ENCODE results near the gene SNX6. TPM values are rescaled to one million over a fixed set of nuclear protein-coding genes. Genes with fewer than 3 reads are reported as not detected.

Gene SNX6
- total and polyA plus RNA-seq, 2 experiments from 2014 or later, result 59.9 to 207 TPM

DNA sequence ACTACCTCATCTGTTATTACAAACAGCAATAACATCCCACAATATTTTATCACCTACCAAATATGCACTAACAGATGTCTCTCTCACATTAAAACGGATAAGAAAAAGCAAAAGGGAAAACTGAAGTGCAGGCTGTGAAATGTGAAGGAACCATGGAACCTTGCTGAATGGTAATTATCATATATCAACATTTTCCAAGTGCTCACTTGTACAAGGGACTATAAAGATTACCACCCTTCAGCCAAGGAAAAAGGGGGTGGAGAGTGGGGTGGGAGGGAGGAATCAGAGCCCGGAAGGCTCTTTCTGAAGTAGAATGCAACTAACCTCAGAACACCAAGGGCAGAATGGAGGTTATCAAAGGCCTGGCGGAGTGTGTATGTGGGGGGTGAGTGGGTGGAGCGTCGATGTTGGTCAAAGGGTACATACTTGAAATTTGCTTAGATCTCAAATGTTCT is 1.2 kb downstream of the SNX6 start:
- TF ChIP-seq, protein P1, sequence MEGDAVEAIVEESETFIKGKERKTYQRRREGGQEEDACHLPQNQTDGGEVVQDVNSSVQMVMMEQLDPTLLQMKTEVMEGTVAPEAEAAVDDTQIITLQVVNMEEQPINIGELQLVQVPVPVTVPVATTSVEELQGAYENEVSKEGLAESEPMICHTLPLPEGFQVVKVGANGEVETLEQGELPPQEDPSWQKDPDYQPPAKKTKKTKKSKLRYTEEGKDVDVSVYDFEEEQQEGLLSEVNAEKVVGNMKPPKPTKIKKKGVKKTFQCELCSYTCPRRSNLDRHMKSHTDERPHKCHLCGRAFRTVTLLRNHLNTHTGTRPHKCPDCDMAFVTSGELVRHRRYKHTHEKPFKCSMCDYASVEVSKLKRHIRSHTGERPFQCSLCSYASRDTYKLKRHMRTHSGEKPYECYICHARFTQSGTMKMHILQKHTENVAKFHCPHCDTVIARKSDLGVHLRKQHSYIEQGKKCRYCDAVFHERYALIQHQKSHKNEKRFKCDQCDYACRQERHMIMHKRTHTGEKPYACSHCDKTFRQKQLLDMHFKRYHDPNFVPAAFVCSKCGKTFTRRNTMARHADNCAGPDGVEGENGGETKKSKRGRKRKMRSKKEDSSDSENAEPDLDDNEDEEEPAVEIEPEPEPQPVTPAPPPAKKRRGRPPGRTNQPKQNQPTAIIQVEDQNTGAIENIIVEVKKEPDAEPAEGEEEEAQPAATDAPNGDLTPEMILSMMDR (IDR thresholded peaks at IDR 0.05; ENCODE audit: poor library complexity), result no peak
- TF ChIP-seq EZH2phosphoT487 (IDR thresholded peaks at IDR 0.05; ENCODE audit: low read depth, severe bottlenecking, unreplicated experiment) (no peak), EZH2 (IDR thresholded peaks at IDR 0.05; ENCODE audit: borderline replicate concordance) (no peak)
- peak; percentile 56 for DNase-seq (ENCODE audit: low spot score)
- WGBS (ENCODE audit: low lambda C conversion rate, missing lambda C conversion rate), result 32% methylated on average over 5 of the region's 5 CpGs

DNA sequence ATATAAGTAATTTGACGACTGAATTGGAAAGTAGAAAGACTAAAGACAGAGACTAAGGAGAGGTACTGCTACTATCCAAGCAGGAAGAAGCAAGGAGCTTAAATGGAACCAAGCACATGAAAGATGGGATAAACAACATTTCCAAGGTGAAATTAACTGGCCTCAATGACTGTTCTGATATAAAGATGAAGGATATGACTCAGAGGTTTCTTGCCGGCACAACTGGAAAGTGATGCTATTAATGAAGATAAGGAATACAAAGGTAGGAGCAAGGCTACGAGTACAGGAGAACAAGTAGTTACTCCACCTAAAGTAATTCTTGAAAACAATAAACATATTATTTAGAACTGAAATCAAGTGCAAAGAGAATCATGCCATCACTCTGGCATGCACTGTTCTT is 6.4 kb downstream of the SNX6 start:
- no peak overlapping the region for H3K4me3 ChIP-seq
- no peak overlapping the region for H3K27ac ChIP-seq
- peaks cover 3% of the 10 kb centered on the region for H3K4me1 ChIP-seq (ENCODE audit: insufficient read depth)
- WGBS (ENCODE audit: low lambda C conversion rate, missing lambda C conversion rate), result 69% methylated on average over 3 of the region's 3 CpGs
- no peaks in the 10 kb centered on the region for H3K27me3 ChIP-seq
- H3K79me2 ChIP-seq, result peaks cover 86% of the 10 kb centered on the region
- H3K4me2 ChIP-seq, result no peak overlapping the region
- DNase-seq (ENCODE audit: low spot score), result no peak
- H3K9me3 ChIP-seq (ENCODE audit: low read depth), result no peaks in the 10 kb centered on the region
- H2AFZ ChIP-seq, result no peak overlapping the region
- no peaks in the 10 kb centered on the region for H3K9me2 ChIP-seq (replicated peaks; ENCODE audit: insufficient read depth)
- no peaks in the 10 kb centered on the region for H3K36me3 ChIP-seq (replicated peaks; ENCODE audit: insufficient read depth, low read depth)
- TF ChIP-seq, protein P1 (IDR thresholded peaks at IDR 0.05; ENCODE audit: poor library complexity), result no peak
- TF ChIP-seq EZH2phosphoT487 (IDR thresholded peaks at IDR 0.05; ENCODE audit: low read depth, severe bottlenecking, unreplicated experiment), result no peak
- no peak for TF ChIP-seq EZH2 (IDR thresholded peaks at IDR 0.05; ENCODE audit: borderline replicate concordance)
- peaks cover 16% of the 10 kb centered on the region for H4K20me1 ChIP-seq (ENCODE audit: insufficient read depth, poor library complexity, severe bottlenecking)

More for the DNA sequence above, 1.2 kb downstream of the SNX6 start:
- H3K9me3 ChIP-seq (ENCODE audit: low read depth), result no peaks in the 10 kb centered on the region
- H3K36me3 ChIP-seq (replicated peaks; ENCODE audit: insufficient read depth, low read depth), result no peaks in the 10 kb centered on the region
- H3K27ac ChIP-seq, result peak overlapping the region; percentile 96
- H2AFZ ChIP-seq, result peak overlapping the region; percentile 95
- H3K27me3 ChIP-seq, result no peaks in the 10 kb centered on the region
- H3K79me2 ChIP-seq, result peaks cover 61% of the 10 kb centered on the region
- H3K9me2 ChIP-seq (replicated peaks; ENCODE audit: insufficient read depth), result no peaks in the 10 kb centered on the region
- peak overlapping the region; percentile 89 for H3K4me3 ChIP-seq
- H3K4me2 ChIP-seq, result peak overlapping the region; percentile 80
- peaks cover 12% of the 10 kb centered on the region for H4K20me1 ChIP-seq (ENCODE audit: insufficient read depth, poor library complexity, severe bottlenecking)
- H3K4me1 ChIP-seq (ENCODE audit: insufficient read depth), result peaks cover 3% of the 10 kb centered on the region

DNA sequence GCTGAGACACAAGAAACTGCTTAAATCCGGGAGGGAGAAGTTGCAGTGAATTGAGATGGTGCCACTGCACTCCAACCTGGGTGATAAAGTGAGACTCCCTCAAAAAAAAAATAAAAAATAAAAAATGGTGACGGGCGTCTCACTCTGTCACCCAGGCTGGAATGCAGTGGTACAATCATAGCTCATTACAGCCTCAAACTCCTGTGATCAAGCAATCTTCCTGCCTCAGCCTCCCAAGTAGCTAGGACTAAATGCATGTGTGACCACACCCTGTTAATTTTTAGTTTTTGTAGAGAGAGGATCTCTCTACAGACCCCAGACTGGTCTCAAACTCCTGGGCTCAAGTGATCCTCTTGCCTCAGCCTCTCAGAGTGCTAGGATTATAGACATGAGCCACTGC is 9.1 kb downstream of the SNX6 start:
- no peak for DNase-seq (ENCODE audit: low spot score)
- H2AFZ ChIP-seq, result no peak overlapping the region
- no peak for TF ChIP-seq EZH2phosphoT487 (IDR thresholded peaks at IDR 0.05; ENCODE audit: low read depth, severe bottlenecking, unreplicated experiment)
- TF ChIP-seq, protein P1 (IDR thresholded peaks at IDR 0.05; ENCODE audit: poor library complexity), result no peak
- TF ChIP-seq EZH2 (IDR thresholded peaks at IDR 0.05; ENCODE audit: borderline replicate concordance), result no peak
- no peaks in the 10 kb centered on the region for H3K9me3 ChIP-seq (ENCODE audit: low read depth)
- WGBS (ENCODE audit: low lambda C conversion rate, missing lambda C conversion rate), result 100% methylated on average over 3 of the region's 3 CpGs
- no peak overlapping the region for H3K4me2 ChIP-seq
- H4K20me1 ChIP-seq (ENCODE audit: insufficient read depth, poor library complexity, severe bottlenecking), result peaks cover 9% of the 10 kb centered on the region
- no peak overlapping the region for H3K4me3 ChIP-seq
- H3K4me1 ChIP-seq (ENCODE audit: insufficient read depth), result no peaks in the 10 kb centered on the region
- peaks cover 67% of the 10 kb centered on the region for H3K79me2 ChIP-seq
- H3K9me2 ChIP-seq (replicated peaks; ENCODE audit: insufficient read depth), result no peaks in the 10 kb centered on the region
- no peaks in the 10 kb centered on the region for H3K27me3 ChIP-seq
- H3K36me3 ChIP-seq (replicated peaks; ENCODE audit: insufficient read depth, low read depth), result no peaks in the 10 kb centered on the region
- H3K27ac ChIP-seq, result no peak overlapping the region
